IMR-90 (cell line): ENCODE measurements around the gene CD28. TPM values are rescaled to one million over a fixed set of nuclear protein-coding genes. Genes with fewer than 3 reads are reported as not detected.
A peak's percentile ranks its signal among the peaks of the same experiment; 100 is the strongest.

Experiments
- ATAC-seq: fragments of 200-7000 bp; cut with Tn5 transposase; 2 replicates; pipeline ENCODE4 v1.9.1; 2020; ENCODE audit warnings: low read depth, mild to moderate bottlenecking, moderate library complexity
- BruUV-seq: library from RNA; stranded (reverse); fragments of 400-500 nt; replicated peaks from 2 replicates; lab custom pipeline; 2021; lab: Mats Ljungman, UMichigan
- CTCF ChIA-PET: fragments of 300-600 bp; formaldehyde crosslinking; extraction: SDS; loops from one replicate; lab custom pipeline; 2021; ENCODE audit warnings: antibody characterized with exemption; lab: Yijun Ruan, JAX
- POLR2A ChIA-PET: fragments of 300-600 bp; sonication (Branson Sonifier 250); formaldehyde crosslinking; loops from one replicate; lab custom pipeline; 2022; ENCODE audit warnings: antibody characterized with exemption; ENCODE audit not compliant: unreplicated experiment; lab: Charles Lee
- DNase-seq: peaks from one replicate; pipeline ENCODE4 v3.0.0; 2013
- H2AFZ ChIP-seq: replicated peaks from 2 replicates; pipeline ENCODE3; 2013; ENCODE audit warnings: low read length, mild to moderate bottlenecking; ENCODE audit not compliant: poor library complexity
- H2AK5ac ChIP-seq: 2 replicates; pipeline ENCODE4 v1.6.1; 2013; ENCODE audit warnings: low read depth, low read length, inconsistent platforms
- H2AK9ac ChIP-seq: replicated peaks from 2 replicates; pipeline ENCODE3; 2013; ENCODE audit warnings: mild to moderate bottlenecking, low read depth, low read length, moderate library complexity; ENCODE audit not compliant: poor library complexity
- H2BK120ac ChIP-seq: 2 replicates; pipeline ENCODE4 v1.6.1; 2013; ENCODE audit warnings: low read depth, low read length, inconsistent platforms
- H2BK15ac ChIP-seq: 3 replicates; pipeline ENCODE4 v1.6.1; 2013; ENCODE audit warnings: low read depth, low read length, inconsistent platforms
- H2BK20ac ChIP-seq: 2 replicates; pipeline ENCODE4 v1.6.1; 2013; ENCODE audit warnings: low read depth, mild to moderate bottlenecking, inconsistent platforms, low read length, moderate library complexity
- H2BK5ac ChIP-seq: 2 replicates; pipeline ENCODE4 v1.6.1; 2013; ENCODE audit warnings: mild to moderate bottlenecking, low read depth, low read length, inconsistent platforms; ENCODE audit not compliant: poor library complexity, severe bottlenecking
- H3K14ac ChIP-seq: replicated peaks from 2 replicates; pipeline ENCODE4 v1.6.1; 2013; ENCODE audit warnings: low read depth, low read length, inconsistent platforms
- H3K18ac ChIP-seq: 2 replicates; pipeline ENCODE4 v1.6.1; 2013; ENCODE audit warnings: low read depth, low read length, control low read depth
- H3K23ac ChIP-seq: 2 replicates; pipeline ENCODE4 v1.6.1; 2013; ENCODE audit warnings: low read depth, low read length, inconsistent platforms
- H3K27ac ChIP-seq: 2 replicates; pipeline ENCODE4 v1.5.1; 2013; ENCODE audit warnings: mild to moderate bottlenecking, control low read depth, low read length; ENCODE audit not compliant: insufficient read depth
- H3K27me3 ChIP-seq: 2 replicates; pipeline ENCODE4 v1.6.1; 2013; ENCODE audit warnings: low read length; ENCODE audit not compliant: control insufficient read depth, insufficient read depth
- H3K36me3 ChIP-seq: 2 replicates; pipeline ENCODE4 v1.6.1; 2013; ENCODE audit warnings: low read length, mixed read lengths; ENCODE audit not compliant: control insufficient read depth, insufficient read depth
- H3K4ac ChIP-seq: 2 replicates; pipeline ENCODE4 v1.6.1; 2013; ENCODE audit warnings: low read depth, low read length, inconsistent platforms
- H3K4me1 ChIP-seq: 2 replicates; pipeline ENCODE4 v1.6.1; 2013; ENCODE audit warnings: low read length, mixed read lengths; ENCODE audit not compliant: control insufficient read depth, insufficient read depth
- H3K4me2 ChIP-seq: 2 replicates; pipeline ENCODE4 v1.6.1; 2013; ENCODE audit warnings: low read depth, mild to moderate bottlenecking, control low read depth, low read length, moderate library complexity
- H3K4me3 ChIP-seq: 2 replicates; pipeline ENCODE4 v1.5.1; 2013; ENCODE audit warnings: low read depth, mild to moderate bottlenecking, control low read depth, low read length, moderate library complexity; ENCODE audit not compliant: insufficient read depth
- H3K56ac ChIP-seq: 2 replicates; pipeline ENCODE4 v1.6.1; 2013; ENCODE audit warnings: low read length, inconsistent platforms; ENCODE audit not compliant: insufficient read depth; ENCODE audit errors: extremely low read depth
- H3K79me1 ChIP-seq, 2 experiments: 2 replicates each; pipeline ENCODE4 v1.6.1; 2013; ENCODE audit warnings: low read length in 2 of 2, inconsistent platforms in 1 of 2, low read depth in 1 of 2
- H3K9ac ChIP-seq: 2 replicates; pipeline ENCODE4 v1.6.1; 2013; ENCODE audit warnings: low read depth, low read length, control low read depth
- H3K9me1 ChIP-seq: 2 replicates; pipeline ENCODE4 v1.6.1; 2013; ENCODE audit warnings: low read length, inconsistent platforms; ENCODE audit not compliant: insufficient read depth
- H3K9me3 ChIP-seq: 2 replicates; pipeline ENCODE4 v1.6.1; 2013; ENCODE audit warnings: low read length; ENCODE audit not compliant: control insufficient read depth, insufficient read depth
- H4K20me1 ChIP-seq: 2 replicates; pipeline ENCODE4 v1.6.1; 2013; ENCODE audit warnings: low read length, inconsistent platforms; ENCODE audit not compliant: insufficient read depth
- H4K5ac ChIP-seq: 2 replicates; pipeline ENCODE4 v1.6.1; 2013; ENCODE audit warnings: mild to moderate bottlenecking, low read depth, low read length, control low read depth
- H4K8ac ChIP-seq, 2 experiments: 2 replicates each; pipeline ENCODE4 v1.6.1; 2013; ENCODE audit warnings: low read depth in 2 of 2, low read length in 2 of 2, control low read depth in 1 of 2, inconsistent platforms in 1 of 2
- H4K91ac ChIP-seq: 2 replicates; pipeline ENCODE4 v1.6.1; 2013; ENCODE audit warnings: low read depth, low read length, inconsistent platforms; ENCODE audit not compliant: insufficient read depth
- BHLHE40 ChIP-seq: fragments of 150-350 bp; IDR thresholded peaks from 2 replicates; pipeline ENCODE4 v1.6.1; 2016; ENCODE audit warnings: mild to moderate bottlenecking, low read depth, low read length
- CEBPB ChIP-seq: IDR thresholded peaks from 2 replicates; pipeline ENCODE4 v1.6.1; 2012; ENCODE audit warnings: low read depth, low read length, improper control_type of control experiment
- CHD1 ChIP-seq: IDR thresholded peaks from 2 replicates; pipeline ENCODE4 v1.6.1; 2012; ENCODE audit warnings: low read depth, low read length, improper control_type of control experiment
- CTCF ChIP-seq: conservative IDR thresholded peaks from 2 replicates; pipeline ENCODE4 v1.5.1; 2012; ENCODE audit warnings: mild to moderate bottlenecking, low read depth, low read length, improper control_type of control experiment
- ELK1 ChIP-seq: fragments of 150-350 bp; IDR thresholded peaks from 2 replicates; pipeline ENCODE4 v1.6.1; 2016; ENCODE audit warnings: low read depth, mild to moderate bottlenecking, low read length, moderate library complexity, borderline replicate concordance
- FOS ChIP-seq: fragments of 150-350 bp; IDR thresholded peaks from 2 replicates; pipeline ENCODE4 v1.6.1; 2016; ENCODE audit warnings: low read depth, low read length
- MAFK ChIP-seq: IDR thresholded peaks from 2 replicates; pipeline ENCODE4 v1.6.1; 2012; ENCODE audit warnings: low read depth, low read length, improper control_type of control experiment
- MAZ ChIP-seq: IDR thresholded peaks from 2 replicates; pipeline ENCODE4 v1.6.1; 2012; ENCODE audit warnings: low read depth, mild to moderate bottlenecking, low read length, improper control_type of control experiment, moderate library complexity, borderline replicate concordance
- MXI1 ChIP-seq: IDR thresholded peaks from 2 replicates; pipeline ENCODE4 v1.6.1; 2012; ENCODE audit warnings: low read depth, mild to moderate bottlenecking, low read length, moderate library complexity, borderline replicate concordance
- NFE2L2 ChIP-seq: fragments of 150-350 bp; IDR thresholded peaks from 2 replicates; pipeline ENCODE4 v1.6.1; 2016; ENCODE audit warnings: low read depth, mild to moderate bottlenecking, low read length
- POLR2A ChIP-seq: IDR thresholded peaks from 2 replicates; pipeline ENCODE4 v1.6.1; 2012; ENCODE audit warnings: mild to moderate bottlenecking, low read depth, low read length
- RAD21 ChIP-seq: IDR thresholded peaks from 2 replicates; pipeline ENCODE4 v1.6.1; 2012; ENCODE audit warnings: low read length, improper control_type of control experiment
- RCOR1 ChIP-seq: IDR thresholded peaks from 2 replicates; pipeline ENCODE4 v1.6.1; 2012; ENCODE audit warnings: mild to moderate bottlenecking, low read length, improper control_type of control experiment; ENCODE audit not compliant: insufficient replicate concordance
- RFX5 ChIP-seq: IDR thresholded peaks from 2 replicates; pipeline ENCODE4 v1.8.0; 2012; ENCODE audit warnings: low read depth, mild to moderate bottlenecking, low read length, moderate library complexity
- SMC3 ChIP-seq: fragments of 150-350 bp; IDR thresholded peaks from 2 replicates; pipeline ENCODE4 v1.6.1; 2016; ENCODE audit warnings: low read depth, mild to moderate bottlenecking, antibody characterized with exemption, low read length, moderate library complexity
- USF2 ChIP-seq: fragments of 150-350 bp; IDR thresholded peaks from 2 replicates; pipeline ENCODE4 v1.6.1; 2017; ENCODE audit warnings: mild to moderate bottlenecking, antibody characterized with exemption, low read length, low read depth
- WGBS, 2 experiments: methylation state at CpG; one replicate each; pipeline versions ENCODE4 v1.1.5 to v1.1.7; 2013; ENCODE audit warnings: missing lambda C conversion rate in 2 of 2; ENCODE audit not compliant: insufficient read length in 1 of 2; ENCODE audit errors: extremely low coverage in 2 of 2; 5-methylcytosine and 5-hydroxymethylcytosine counted together
- dilution Hi-C: fragments of 300-500 bp; cut with HindIII; formaldehyde crosslinking; loops from one replicate; pipeline ENCODE4 v1.14.3; 2018; ENCODE audit warnings: low sequenced_read_pairs; ENCODE audit not compliant: unreplicated experiment
- in situ Hi-C: fragments of 300-500 bp; cut with MboI; formaldehyde crosslinking; loops from 3 replicates; pipeline ENCODE4 v1.14.3; 2019; ENCODE audit warnings: low sequenced_read_pairs, inconsistent platforms, mixed read lengths
- intact Hi-C: fragments of 100-400 bp; cut with micrococcal nuclease; formaldehyde crosslinking; loops from 2 replicates; pipeline ENCODE4 v1.10.0; 2022
- polyA plus RNA-seq, 3 experiments: library from polyadenylated mRNA; depleted of rRNA; stranded (reverse); fragments of >200 nt; gene quantifications; 2 replicates each; pipeline ENCODE4 v1.2.3, GENCODE V29; 2012; ENCODE audit warnings: low replicate concordance in 1 of 3
- total RNA-seq: library from RNA; depleted of rRNA; stranded (reverse); fragments of >200 nt; gene quantifications from 2 replicates; pipeline ENCODE4 v1.2.3, GENCODE V29; 2012

CD28 gene
- total and polyA plus RNA-seq, 2 of the 4 experiments (the other 2 are of a cell fraction): not detected

- Histone ChIP-seq H3K4ac (no peak overlapping the region), H3K4me2 (no peak overlapping the region), H4K5ac (no peak overlapping the region), H3K9ac (no peak overlapping the region), H4K8ac (no peak overlapping the region), H3K36me3 (no peaks in the 10 kb centered on the region), H3K79me1 (no peaks in the 10 kb centered on the region), H3K9me3 (no peaks in the 10 kb centered on the region), H3K56ac (no peak overlapping the region), H2BK120ac (no peak overlapping the region), H4K20me1 (no peaks in the 10 kb centered on the region), H3K27ac (no peak overlapping the region), H3K18ac (no peak overlapping the region), H3K23ac (no peak overlapping the region), H2BK5ac (no peak overlapping the region), H2BK20ac (no peak overlapping the region), H2BK15ac (no peak overlapping the region; the same call in 2 of the 3 replicates), H3K4me3 (no peak overlapping the region), H3K9me1 (0 out of 2 replicates have a peak, but pooled peaks cover 8% of the 10 kb centered on the region), H3K4me1 (peaks cover 10% of the 10 kb centered on the region), H3K27me3 (no peaks in the 10 kb centered on the region), H2AK9ac (no peak overlapping the region), H3K14ac (no peak overlapping the region), H2AK5ac (peak overlapping the region; percentile 60; the same call in 1 of the 2 replicates), H2AFZ (no peak overlapping the region), H4K91ac (no peak overlapping the region)
- BruUV-seq: no TSS peak
- no CpG with 5 or more reads among the region's 2 CpGs for WGBS, 2 experiments
- ChIA-PET POLR2A (no interaction called here), CTCF (no interaction called here)
- TF ChIP-seq MAFK (no peak), MXI1 (no peak), SMC3 (no peak), FOS (no peak), CEBPB (no peak), NFE2L2 (no peak), RFX5 (no peak), ELK1 (no peak), CHD1 (no peak), RCOR1 (no peak), BHLHE40 (no peak), POLR2A (no peak), MAZ (no peak), RAD21 (no peak), CTCF (no peak), USF2 (no peak)
- dilution Hi-C loops (no loop called here), in situ Hi-C loops (no loop called here), intact Hi-C loops (loop anchor here (5.0 kb wide), 2 partner anchors 94 to 129 kb away; no protein-coding TSS in a partner anchor)
- DNase-seq: no peak
- no peak for ATAC-seq
Observed at GRCh38 chr2:203781151-203781550, 74.7 kb downstream of the CD28 start.
